NB4 (cell line): Measurements from ENCODE around the gene SMCHD1.

ENCODE experiments used
- CTCF ChIP-seq: IDR thresholded peaks from one replicate; pipeline ENCODE4 v1.5.1; 2012; ENCODE audit warnings: low read depth, low read length
- MYC ChIP-seq: IDR thresholded peaks from 2 replicates; pipeline ENCODE4 v1.6.1; 2011; ENCODE audit warnings: low read depth, low read length
- POLR2A ChIP-seq: IDR thresholded peaks from 2 replicates; pipeline ENCODE4 v1.6.1; 2011; ENCODE audit warnings: mild to moderate bottlenecking; ENCODE audit not compliant: insufficient read length; ENCODE audit errors: extremely low read depth
- TF ChIP-seq, protein P1 (sequence below): IDR thresholded peaks from 2 replicates; pipeline ENCODE4 v1.6.1; 2011; ENCODE audit warnings: low read depth, low read length

DNA sequence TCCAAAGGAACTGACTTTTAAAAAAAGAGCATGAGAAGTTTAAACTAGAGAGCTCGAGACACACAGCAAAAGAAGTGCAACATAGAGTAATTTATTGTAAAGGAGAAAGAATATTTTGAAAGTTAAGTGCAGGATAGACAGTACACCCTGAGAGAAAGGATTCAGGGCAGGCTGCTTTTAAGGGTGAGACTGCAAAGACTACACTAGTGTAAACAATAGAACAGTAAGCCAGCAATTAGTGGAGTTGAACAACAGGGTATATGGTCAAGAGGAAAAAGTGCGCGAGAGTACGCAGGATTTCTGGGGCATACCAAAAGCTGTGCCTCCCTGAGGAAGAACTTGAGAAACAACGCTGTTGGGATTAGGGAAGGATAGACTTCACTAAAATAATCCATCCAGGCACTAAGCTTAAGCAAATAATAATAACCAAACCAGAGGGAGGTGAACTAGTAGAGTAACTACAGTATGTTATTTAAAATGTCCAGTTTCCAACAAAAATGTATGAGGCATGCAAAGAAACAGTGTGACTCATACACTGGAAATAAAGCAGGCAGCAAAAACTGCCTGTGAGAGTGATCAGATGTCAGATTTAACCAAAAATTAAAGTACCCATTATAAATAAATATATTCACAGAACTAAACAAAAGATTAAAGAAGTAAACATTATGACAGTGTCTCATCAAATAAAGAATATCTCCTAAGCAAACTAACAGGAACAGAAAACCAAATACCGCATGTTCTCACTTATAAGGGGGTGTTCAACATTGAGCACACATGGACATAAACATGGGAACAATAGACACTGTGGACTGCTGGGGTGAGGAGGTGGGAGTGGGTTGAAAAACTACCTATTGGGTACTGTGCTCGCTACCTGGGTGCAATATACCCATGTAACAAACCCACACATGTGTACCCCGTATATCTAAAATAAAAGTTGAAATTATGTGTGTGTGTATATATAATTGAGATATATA is 150.7 kb downstream of the SMCHD1 start:
- TF ChIP-seq CTCF (no peak), POLR2A (no peak), MYC (no peak)
- TF ChIP-seq, protein P1, sequence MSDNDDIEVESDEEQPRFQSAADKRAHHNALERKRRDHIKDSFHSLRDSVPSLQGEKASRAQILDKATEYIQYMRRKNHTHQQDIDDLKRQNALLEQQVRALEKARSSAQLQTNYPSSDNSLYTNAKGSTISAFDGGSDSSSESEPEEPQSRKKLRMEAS: no peak
